ENCODE data around the gene KREMEN1.
"Not testable (repeated sequence)": the region's sequence is repeated elsewhere in the genome, so short reads cannot be mapped to it uniquely, and the experiment has no call there.

Gene KREMEN1

DNA sequence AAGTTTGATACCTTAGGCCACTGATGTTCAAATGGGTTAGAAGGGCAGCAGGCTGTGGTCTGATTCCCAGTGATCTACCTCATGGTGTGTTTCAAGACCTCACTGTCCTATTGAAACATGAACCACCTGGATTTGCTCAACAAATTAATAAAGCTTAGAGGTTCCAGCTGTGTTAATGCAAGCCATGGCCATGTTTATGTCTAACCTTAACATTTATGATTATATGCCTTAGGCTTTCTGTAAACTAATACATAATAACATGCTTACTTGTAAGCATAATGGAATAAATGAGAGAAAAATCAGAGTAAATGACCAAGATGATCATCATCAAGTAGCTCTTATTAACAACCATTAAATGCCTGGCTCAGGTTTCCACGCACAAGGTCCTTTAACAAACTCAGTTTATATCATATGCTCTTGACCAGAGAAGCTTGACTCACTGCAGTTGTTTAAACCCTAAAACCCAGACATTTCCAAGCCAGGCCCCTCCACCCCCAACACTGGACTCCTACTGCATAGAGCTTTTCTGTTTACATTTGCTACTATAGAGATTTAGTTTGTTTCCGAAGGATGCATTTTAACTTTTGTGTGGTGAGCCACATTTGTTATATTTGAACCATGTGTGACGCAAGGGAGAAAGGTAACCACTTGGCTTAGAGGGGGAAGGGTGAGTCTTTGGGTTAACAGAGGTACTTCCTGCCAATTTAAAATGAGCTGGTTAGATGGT lies 43.7 kb downstream of the KREMEN1 start:
- no peaks in the 10 kb centered on the region for H3K4me1 ChIP-seq (ENCODE audit: low read depth, poor library complexity, severe bottlenecking)
- no peaks in the 10 kb centered on the region for H3K79me2 ChIP-seq (ENCODE audit: insufficient read depth, low read depth)
- no peak overlapping the region for H3K4me2 ChIP-seq
- no peaks in the 10 kb centered on the region for H3K36me3 ChIP-seq (ENCODE audit: insufficient read depth)
- H3K27ac ChIP-seq, result no peak overlapping the region
- no peak overlapping the region for H3K9ac ChIP-seq
- TF ChIP-seq, protein P1, sequence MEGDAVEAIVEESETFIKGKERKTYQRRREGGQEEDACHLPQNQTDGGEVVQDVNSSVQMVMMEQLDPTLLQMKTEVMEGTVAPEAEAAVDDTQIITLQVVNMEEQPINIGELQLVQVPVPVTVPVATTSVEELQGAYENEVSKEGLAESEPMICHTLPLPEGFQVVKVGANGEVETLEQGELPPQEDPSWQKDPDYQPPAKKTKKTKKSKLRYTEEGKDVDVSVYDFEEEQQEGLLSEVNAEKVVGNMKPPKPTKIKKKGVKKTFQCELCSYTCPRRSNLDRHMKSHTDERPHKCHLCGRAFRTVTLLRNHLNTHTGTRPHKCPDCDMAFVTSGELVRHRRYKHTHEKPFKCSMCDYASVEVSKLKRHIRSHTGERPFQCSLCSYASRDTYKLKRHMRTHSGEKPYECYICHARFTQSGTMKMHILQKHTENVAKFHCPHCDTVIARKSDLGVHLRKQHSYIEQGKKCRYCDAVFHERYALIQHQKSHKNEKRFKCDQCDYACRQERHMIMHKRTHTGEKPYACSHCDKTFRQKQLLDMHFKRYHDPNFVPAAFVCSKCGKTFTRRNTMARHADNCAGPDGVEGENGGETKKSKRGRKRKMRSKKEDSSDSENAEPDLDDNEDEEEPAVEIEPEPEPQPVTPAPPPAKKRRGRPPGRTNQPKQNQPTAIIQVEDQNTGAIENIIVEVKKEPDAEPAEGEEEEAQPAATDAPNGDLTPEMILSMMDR (conservative IDR thresholded peaks at IDR 0.05; ENCODE audit: low read depth, low read length), result no peak
- H3K4me3 ChIP-seq (IDR thresholded peaks at IDR 0.05; ENCODE audit: insufficient read depth, low read depth, low read length), result no peak overlapping the region
- no peak overlapping the region for H2AFZ ChIP-seq (ENCODE audit: low read depth)
- H3K27me3 ChIP-seq (ENCODE audit: insufficient read depth, low read depth), result no peaks in the 10 kb centered on the region
- H4K20me1 ChIP-seq (ENCODE audit: insufficient read depth), result no peaks in the 10 kb centered on the region

DNA sequence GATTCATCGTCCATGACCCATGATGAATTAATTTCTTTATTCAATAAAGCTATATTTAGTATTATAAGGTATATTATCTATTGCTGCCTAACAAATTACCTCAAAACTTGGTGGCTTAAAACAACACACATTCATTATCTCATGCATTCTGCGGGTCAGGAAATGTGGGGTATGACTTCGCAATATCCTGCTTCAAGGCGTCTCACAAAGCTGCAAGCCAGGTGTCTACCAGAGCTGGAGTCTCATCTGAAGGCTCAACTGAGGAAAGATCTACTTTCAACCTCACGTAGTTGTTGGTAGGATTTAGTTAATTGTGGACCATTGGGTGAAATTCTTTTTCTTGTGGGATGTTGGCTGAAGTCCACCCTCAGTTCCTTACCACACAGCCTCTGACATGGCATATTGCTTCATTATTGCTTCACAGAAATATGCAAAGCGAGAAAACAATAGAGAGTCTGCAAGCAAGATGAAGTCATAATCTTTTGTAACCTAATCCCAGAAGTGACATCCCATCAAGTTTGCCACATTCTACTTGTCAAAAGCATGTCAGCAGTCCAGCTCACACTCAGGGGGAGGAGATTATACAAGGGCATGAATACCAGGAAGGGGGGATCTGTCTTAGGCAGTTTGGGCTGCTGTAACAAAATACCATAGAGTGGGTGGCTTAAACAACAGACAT lies 45.1 kb downstream of the KREMEN1 start:
- TF ChIP-seq, protein P1 (conservative IDR thresholded peaks at IDR 0.05; ENCODE audit: low read depth, low read length), result no peak
- H3K27ac ChIP-seq, result no peak overlapping the region
- H4K20me1 ChIP-seq (ENCODE audit: insufficient read depth), result no peaks in the 10 kb centered on the region
- no peak overlapping the region for H2AFZ ChIP-seq (ENCODE audit: low read depth)
- H3K36me3 ChIP-seq (ENCODE audit: insufficient read depth), result no peaks in the 10 kb centered on the region
- no peak overlapping the region for H3K4me2 ChIP-seq
- no peak overlapping the region for H3K9ac ChIP-seq
- no peaks in the 10 kb centered on the region for H3K79me2 ChIP-seq (ENCODE audit: insufficient read depth, low read depth)
- H3K4me1 ChIP-seq (ENCODE audit: low read depth, poor library complexity, severe bottlenecking), result no peaks in the 10 kb centered on the region
- H3K4me3 ChIP-seq (IDR thresholded peaks at IDR 0.05; ENCODE audit: insufficient read depth, low read depth, low read length), result no peak overlapping the region
- H3K27me3 ChIP-seq (ENCODE audit: insufficient read depth, low read depth), result no peaks in the 10 kb centered on the region

DNA sequence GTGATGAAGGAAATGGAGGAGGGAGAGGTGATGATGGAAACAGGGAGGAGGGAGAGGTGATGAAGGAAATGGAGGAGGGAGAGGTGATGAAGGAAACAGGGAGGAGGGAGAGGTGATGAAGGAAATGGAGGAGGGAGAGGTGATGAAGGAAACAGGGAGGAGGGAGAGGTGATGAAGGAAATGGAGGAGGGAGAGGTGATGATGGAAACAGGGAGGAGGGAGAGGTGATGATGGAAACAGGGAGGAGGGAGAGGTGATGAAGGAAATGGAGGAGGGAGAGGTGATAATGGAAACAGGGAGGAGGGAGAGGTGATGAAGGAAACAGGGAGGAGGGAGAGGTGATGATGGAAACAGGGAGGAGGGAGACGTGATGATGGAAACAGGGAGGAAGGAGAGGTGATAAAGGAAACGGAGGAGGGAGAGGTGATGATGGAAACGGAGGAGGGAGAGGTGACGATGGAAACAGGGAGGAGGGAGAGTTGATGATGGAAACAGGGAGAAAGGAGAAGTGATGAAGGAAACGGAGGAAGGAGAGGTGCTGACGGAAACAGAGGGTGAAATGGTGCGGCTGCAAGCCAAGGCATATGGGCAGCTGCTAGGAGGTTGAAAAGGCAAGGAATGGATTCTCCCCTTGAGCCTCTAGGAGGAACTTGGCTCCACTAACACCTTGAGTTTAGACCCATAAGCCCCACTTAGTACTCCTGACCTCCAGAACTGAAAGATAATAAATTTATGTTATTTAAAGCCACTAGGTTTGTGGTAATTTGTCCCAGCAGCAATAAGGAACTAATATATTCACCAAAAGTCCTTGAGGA lies 47.5 kb downstream of the KREMEN1 start:
- not testable (repeated sequence) for H3K27ac ChIP-seq; H2AFZ ChIP-seq (ENCODE audit: low read depth); H3K79me2 ChIP-seq (ENCODE audit: insufficient read depth, low read depth); H3K4me2 ChIP-seq; H3K27me3 ChIP-seq (ENCODE audit: insufficient read depth, low read depth); H3K36me3 ChIP-seq (ENCODE audit: insufficient read depth); H3K9ac ChIP-seq; H4K20me1 ChIP-seq (ENCODE audit: insufficient read depth); H3K4me3 ChIP-seq (IDR thresholded peaks at IDR 0.05; ENCODE audit: insufficient read depth, low read depth, low read length); H3K4me1 ChIP-seq (ENCODE audit: low read depth, poor library complexity, severe bottlenecking)

DNA sequence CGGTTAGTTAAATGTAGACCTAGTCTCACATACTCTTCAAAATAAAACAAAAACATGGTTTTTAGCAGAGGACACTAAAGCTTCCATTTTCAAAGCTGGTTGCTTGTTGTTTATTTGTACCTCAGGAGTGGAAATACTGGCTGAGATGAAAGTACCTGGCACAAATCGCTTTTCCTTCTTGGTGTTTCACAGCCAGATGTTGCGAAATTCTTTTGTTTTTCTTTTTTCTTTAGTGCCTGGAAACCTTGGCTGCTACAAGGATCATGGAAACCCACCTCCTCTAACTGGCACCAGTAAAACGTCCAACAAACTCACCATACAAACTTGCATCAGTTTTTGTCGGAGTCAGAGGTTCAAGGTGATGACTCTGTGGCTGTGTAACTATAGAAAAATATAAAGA lies 48.3 kb downstream of the KREMEN1 start:
- no peak overlapping the region for H3K4me3 ChIP-seq (IDR thresholded peaks at IDR 0.05; ENCODE audit: insufficient read depth, low read depth, low read length)
- no peaks in the 10 kb centered on the region for H3K4me1 ChIP-seq (ENCODE audit: low read depth, poor library complexity, severe bottlenecking)
- TF ChIP-seq, protein P1 (conservative IDR thresholded peaks at IDR 0.05; ENCODE audit: low read depth, low read length), result no peak
- no peaks in the 10 kb centered on the region for H4K20me1 ChIP-seq (ENCODE audit: insufficient read depth)
- H3K79me2 ChIP-seq (ENCODE audit: insufficient read depth, low read depth), result no peaks in the 10 kb centered on the region
- no peak overlapping the region for H2AFZ ChIP-seq (ENCODE audit: low read depth)
- H3K36me3 ChIP-seq (ENCODE audit: insufficient read depth), result no peaks in the 10 kb centered on the region
- no peak overlapping the region for H3K9ac ChIP-seq
- no peak overlapping the region for H3K4me2 ChIP-seq
- no peaks in the 10 kb centered on the region for H3K27me3 ChIP-seq (ENCODE audit: insufficient read depth, low read depth)
- H3K27ac ChIP-seq, result no peak overlapping the region
